GM19328 (cell line): ENCODE data around the gene CPM.
"Not testable (repeated sequence)": the region's sequence is repeated elsewhere in the genome, so short reads cannot be mapped to it uniquely, and the experiment has no call there.

Experiments used
- ATAC-seq: cut with Tn5 transposase; IDR thresholded peaks from one replicate; pipeline ENCODE4 v1.9.1; 2021; ENCODE audit warnings: mild to moderate bottlenecking, moderate library complexity; ENCODE audit not compliant: unreplicated experiment

CPM gene

GRCh38 chr12:68855771-68856170, 77.2 kb downstream of the CPM start:
- no peak for ATAC-seq

GRCh38 chr12:68855111-68855510, 77.9 kb downstream of the CPM start:
- ATAC-seq, result no peak

GRCh38 chr12:68854554-68854953, 78.4 kb downstream of the CPM start:
- no peak for ATAC-seq

GRCh38 chr12:68854078-68854468, 78.9 kb downstream of the CPM start:
- no peak for ATAC-seq

- ATAC-seq, result no peak
These were observed 79.4 kb downstream of the CPM start for GRCh38 chr12:68853396-68854077.

- ATAC-seq, result no peak
These were observed 81.2 kb downstream of the CPM start for GRCh38 chr12:68851592-68852306.

GRCh38 chr12:68850390-68850789, 82.6 kb downstream of the CPM start:
- no peak for ATAC-seq

- ATAC-seq, result no peak
These were observed 86.2 kb downstream of the CPM start for GRCh38 chr12:68846811-68847210.

- ATAC-seq, result no peak
These were observed 87.9 kb downstream of the CPM start for GRCh38 chr12:68844788-68845695.

- no peak for ATAC-seq
These were observed 88.6 kb downstream of the CPM start for GRCh38 chr12:68844318-68844745.

- no peak for ATAC-seq
These were observed 90.0 kb downstream of the CPM start for GRCh38 chr12:68842784-68843567.

GRCh38 chr12:68842123-68842522, 90.8 kb downstream of the CPM start:
- ATAC-seq, result no peak

- ATAC-seq, result no peak
These were observed 91.3 kb downstream of the CPM start for GRCh38 chr12:68841717-68842116.

GRCh38 chr12:68841175-68841574, 91.8 kb downstream of the CPM start:
- not testable (repeated sequence) for ATAC-seq

GRCh38 chr12:68839183-68840147, 93.5 kb downstream of the CPM start:
- no peak for ATAC-seq

- ATAC-seq, result no peak
These were observed 94.7 kb downstream of the CPM start for GRCh38 chr12:68838046-68838886.

GRCh38 chr12:68837215-68837614, 95.8 kb downstream of the CPM start:
- ATAC-seq, result no peak

GRCh38 chr12:68835333-68835908, 97.5 kb downstream of the CPM start:
- no peak for ATAC-seq
